Transverse colon (tissue), 4 donors: ENCODE results near the gene STN1. TPM values are rescaled to one million over a fixed set of nuclear protein-coding genes. Genes with fewer than 3 reads are reported as not detected.
A peak's percentile ranks its signal among the peaks of the same experiment; 100 is the strongest.

Experiments
- DNase-seq: peaks from one replicate; pipeline ENCODE4 v3.0.0-alpha.2; 2019
- H3K27ac ChIP-seq, 4 donors: fragments of 200-600 bp; sonication (generic); 2 replicates each; pipeline ENCODE4 v1.5.1; 2016 to 2018; ENCODE audit warnings: inconsistent platforms in 4 of 4
- H3K27me3 ChIP-seq: fragments of 200-600 bp; sonication (generic); 2 replicates; pipeline ENCODE4 v1.5.1; 2017; ENCODE audit warnings: inconsistent platforms
- H3K36me3 ChIP-seq, 4 donors: fragments of 200-600 bp; sonication (generic); 2 replicates each; pipeline ENCODE4 v1.5.1; 2017 to 2019; ENCODE audit warnings: inconsistent platforms in 4 of 4
- H3K4me1 ChIP-seq, 4 donors: fragments of 200-600 bp; sonication (generic); 2 replicates each; pipeline ENCODE4 v1.5.1; 2017 to 2020; ENCODE audit warnings: inconsistent platforms in 4 of 4
- H3K4me3 ChIP-seq, 4 donors: fragments of 200-600 bp; sonication (generic); 1 replicate in 1 of 4; 2 replicates in 3 of 4; pipeline versions ENCODE4 v1.5.1 to v1.6.1; 2017 to 2019; ENCODE audit warnings: inconsistent platforms in 4 of 4
- H3K9me3 ChIP-seq, 2 donors: fragments of 200-600 bp; sonication (generic); 2 replicates each; pipeline ENCODE4 v1.5.1; 2017 to 2019; ENCODE audit warnings: inconsistent platforms in 2 of 2
- EP300 ChIP-seq: sonication (generic); formaldehyde crosslinking; IDR thresholded peaks from one replicate; pipeline ENCODE4 v1.6.1; 2017; ENCODE audit warnings: antibody characterized with exemption, low read depth
- POLR2A ChIP-seq: fragments of 450-650 bp; IDR thresholded peaks from one replicate; pipeline ENCODE4 v1.6.1; 2016; ENCODE audit warnings: antibody characterized with exemption, mild to moderate bottlenecking, moderate library complexity
- POLR2AphosphoS5 ChIP-seq, 3 donors: sonication (generic); formaldehyde crosslinking; IDR thresholded peaks; one replicate each; pipeline ENCODE4 v1.6.1; 2016; ENCODE audit warnings: antibody characterized with exemption in 3 of 3
- WGBS, 2 donors: methylation state at CpG; one replicate each; pipeline ENCODE4 v1.1.5; 2018; ENCODE audit warnings: low coverage in 1 of 2; 5-methylcytosine and 5-hydroxymethylcytosine counted together
- in situ Hi-C, 4 donors: fragments of 200-750 bp; cut with MboI; loops; one replicate each; pipeline versions ENCODE4 v1.15.0 to v1.15.1; 2017; ENCODE audit warnings: low sequenced_read_pairs in 3 of 4, low pct_ligation_motif_present in 1 of 4, low pct_unique_long_range_greater_than_20kb in 1 of 4
- intact Hi-C: fragments of 100-400 bp; cut with DNase I; formaldehyde crosslinking; loops from one replicate; pipeline ENCODE4 v1.15.1; 2023; ENCODE audit warnings: low total_unique reads
- total RNA-seq, 4 donors: library from RNA; depleted of rRNA; stranded (reverse); fragments of >200 nt; gene quantifications; one replicate each; pipeline ENCODE4 v1.1.0, GENCODE V29; 2016
- TF ChIP-seq, protein P1 (sequence below), 5 experiments: fragments of 200-600 bp in 3 of 5; fragments of 450-650 bp in 2 of 5; sonication (generic) in 3 of 5; IDR thresholded peaks; 1 replicate in 2 of 5; 2 replicates in 3 of 5; pipeline ENCODE4 v1.5.1; 2016 to 2017; ENCODE audit warnings: antibody characterized with exemption in 5 of 5, inconsistent platforms in 3 of 5, mild to moderate bottlenecking in 2 of 5, moderate library complexity in 1 of 5

STN1 gene, protein sequence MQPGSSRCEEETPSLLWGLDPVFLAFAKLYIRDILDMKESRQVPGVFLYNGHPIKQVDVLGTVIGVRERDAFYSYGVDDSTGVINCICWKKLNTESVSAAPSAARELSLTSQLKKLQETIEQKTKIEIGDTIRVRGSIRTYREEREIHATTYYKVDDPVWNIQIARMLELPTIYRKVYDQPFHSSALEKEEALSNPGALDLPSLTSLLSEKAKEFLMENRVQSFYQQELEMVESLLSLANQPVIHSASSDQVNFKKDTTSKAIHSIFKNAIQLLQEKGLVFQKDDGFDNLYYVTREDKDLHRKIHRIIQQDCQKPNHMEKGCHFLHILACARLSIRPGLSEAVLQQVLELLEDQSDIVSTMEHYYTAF
- 10 to 100 TPM; 20.8 to 31.8 (median 26.4) TPM for total RNA-seq

DNA sequence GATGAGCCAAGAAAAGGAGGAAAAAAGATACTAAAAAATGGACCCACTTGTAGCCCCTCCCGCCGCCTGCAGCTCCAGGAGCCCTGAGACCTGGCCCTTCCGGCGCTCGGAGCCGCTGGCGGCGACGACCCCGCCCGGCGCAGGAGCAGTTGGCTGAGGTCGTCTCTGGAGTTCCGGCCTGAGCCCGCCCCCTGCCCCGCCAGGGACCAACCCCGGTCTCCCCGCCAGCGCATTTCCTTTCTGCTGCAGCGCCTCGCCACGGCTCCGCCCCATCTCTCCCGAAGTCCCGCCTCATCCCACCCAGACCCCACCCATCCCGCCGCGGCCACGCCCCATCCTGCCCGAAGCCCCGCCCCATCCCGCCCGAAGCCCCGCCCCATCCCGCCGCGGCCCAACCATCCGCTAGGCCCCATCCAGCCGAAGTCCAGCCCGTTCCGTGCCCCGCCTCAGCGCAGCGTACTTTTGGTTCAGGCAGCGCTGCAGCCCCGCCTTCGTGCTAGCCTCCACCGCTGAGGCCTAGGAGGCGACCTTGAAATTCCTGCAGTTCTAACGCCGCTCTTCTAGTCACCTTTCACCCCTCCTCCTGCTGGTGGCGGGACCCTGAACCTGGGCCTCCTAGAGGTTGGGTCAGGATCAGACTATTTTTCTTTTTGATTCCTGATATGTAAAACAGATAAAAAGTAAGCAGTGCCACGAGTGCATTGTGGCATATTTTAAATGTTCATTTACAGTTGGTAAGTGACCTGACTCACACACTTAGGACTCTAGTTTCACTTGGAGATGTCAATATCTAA, at the start of gene STN1:
Gene STN1, minus strand, starts transcription at position 132 of the 794 bp plus-strand sequence. CDS start 590 bp downstream, outside the sequence.
- Histone ChIP-seq H3K4me3 (peak within 1 kb of the TSS; percentile 45 to 83 (median 62)), H3K27me3 (no peaks in the 10 kb centered on the region), H3K36me3 (no peaks in the 10 kb centered on the region), H3K27ac (peak within 1 kb of the TSS; percentile 90 to 99 (median 96)), H3K9me3 (no peaks in the 10 kb centered on the region), H3K4me1 (peaks cover 9 to 53% (median 32%) of the 10 kb centered on the region in 4 donors)
- peak; percentile 99 for TF ChIP-seq POLR2A
- TF ChIP-seq POLR2AphosphoS5 (IDR thresholded peaks at IDR 0.05), result peak; percentile 95 to 98 (median 97)
- TF ChIP-seq EP300, result no peak
- TF ChIP-seq, protein P1, sequence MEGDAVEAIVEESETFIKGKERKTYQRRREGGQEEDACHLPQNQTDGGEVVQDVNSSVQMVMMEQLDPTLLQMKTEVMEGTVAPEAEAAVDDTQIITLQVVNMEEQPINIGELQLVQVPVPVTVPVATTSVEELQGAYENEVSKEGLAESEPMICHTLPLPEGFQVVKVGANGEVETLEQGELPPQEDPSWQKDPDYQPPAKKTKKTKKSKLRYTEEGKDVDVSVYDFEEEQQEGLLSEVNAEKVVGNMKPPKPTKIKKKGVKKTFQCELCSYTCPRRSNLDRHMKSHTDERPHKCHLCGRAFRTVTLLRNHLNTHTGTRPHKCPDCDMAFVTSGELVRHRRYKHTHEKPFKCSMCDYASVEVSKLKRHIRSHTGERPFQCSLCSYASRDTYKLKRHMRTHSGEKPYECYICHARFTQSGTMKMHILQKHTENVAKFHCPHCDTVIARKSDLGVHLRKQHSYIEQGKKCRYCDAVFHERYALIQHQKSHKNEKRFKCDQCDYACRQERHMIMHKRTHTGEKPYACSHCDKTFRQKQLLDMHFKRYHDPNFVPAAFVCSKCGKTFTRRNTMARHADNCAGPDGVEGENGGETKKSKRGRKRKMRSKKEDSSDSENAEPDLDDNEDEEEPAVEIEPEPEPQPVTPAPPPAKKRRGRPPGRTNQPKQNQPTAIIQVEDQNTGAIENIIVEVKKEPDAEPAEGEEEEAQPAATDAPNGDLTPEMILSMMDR (IDR thresholded peaks at IDR 0.05), result peak in 2 of 5 experiments; percentile 32 to 33
- intact Hi-C loops, result loop anchor here (2.0 kb wide), 1 partner anchor 49 kb away; the partner anchor contains the start of gene SLK
- in situ Hi-C loops, result loop anchor here in 1 of 4 donors (10.0 kb wide), 2 partner anchors 47 to 207 kb away; partner anchors contain the start of genes SFR1 and SLK
- DNase-seq, result peak; percentile 98
- WGBS, 2 donors, result 1 to 4% methylated on average over 5 to 53 of the region's 53 CpGs

DNA sequence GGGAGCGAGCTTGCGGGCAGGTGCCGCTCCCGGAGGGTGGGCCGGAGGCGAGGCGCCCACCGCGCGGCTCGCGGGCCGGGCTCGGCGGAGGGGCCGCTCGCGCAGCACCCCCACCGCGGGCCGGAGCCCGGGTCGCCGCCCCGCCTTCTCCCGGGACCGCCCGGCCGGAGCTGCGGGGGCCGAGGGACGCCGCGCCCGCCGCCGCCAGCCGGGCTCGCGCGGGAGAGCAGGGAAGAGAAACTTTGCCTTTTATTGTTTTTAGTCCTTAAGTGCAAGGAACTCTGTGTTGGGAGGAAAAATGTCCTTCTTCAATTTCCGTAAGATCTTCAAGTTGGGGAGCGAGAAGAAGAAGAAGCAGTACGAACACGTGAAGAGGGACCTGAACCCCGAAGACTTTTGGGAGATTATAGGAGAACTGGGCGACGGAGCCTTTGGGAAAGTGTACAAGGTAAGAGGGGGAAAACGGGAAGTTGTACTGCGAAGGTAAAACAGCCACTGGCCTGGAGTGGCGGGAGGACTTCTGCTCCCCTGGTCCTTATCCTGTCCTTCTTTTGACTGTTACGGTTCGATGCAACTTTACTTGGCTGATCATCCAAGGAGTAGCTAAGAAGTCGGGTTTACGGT, 49.6 kb upstream of the STN1 start:
- Histone ChIP-seq H3K4me1 (peaks cover 0 to 41% (median 31%) of the 10 kb centered on the region in 4 donors), H3K27ac (peak overlapping the region; percentile 98 to 99 (median 98)), H3K36me3 (no peaks in the 10 kb centered on the region), H3K27me3 (no peaks in the 10 kb centered on the region), H3K9me3 (no peaks in the 10 kb centered on the region), H3K4me3 (peak overlapping the region; percentile 83 to 96 (median 94))
- in situ Hi-C loops, result loop anchor here in 1 of 4 donors (10.0 kb wide), 1 partner anchor 53 kb away; the partner anchor contains the start of gene STN1
- TF ChIP-seq POLR2A, result no peak
- TF ChIP-seq, protein P1 (IDR thresholded peaks at IDR 0.05), result peak in 1 of 5 experiments; percentile 20
- peak in 1 of 3 donors; percentile 24 for TF ChIP-seq POLR2AphosphoS5 (IDR thresholded peaks at IDR 0.05)
- no peak for TF ChIP-seq EP300
- WGBS, 2 donors, result 0 to 1% methylated on average over 9 to 41 of the region's 55 CpGs
- DNase-seq, result peak; percentile 32
- intact Hi-C loops, result loop anchor here (2.0 kb wide), 2 partner anchors 49 to 79 kb away; partner anchors contain the start of gene STN1

DNA sequence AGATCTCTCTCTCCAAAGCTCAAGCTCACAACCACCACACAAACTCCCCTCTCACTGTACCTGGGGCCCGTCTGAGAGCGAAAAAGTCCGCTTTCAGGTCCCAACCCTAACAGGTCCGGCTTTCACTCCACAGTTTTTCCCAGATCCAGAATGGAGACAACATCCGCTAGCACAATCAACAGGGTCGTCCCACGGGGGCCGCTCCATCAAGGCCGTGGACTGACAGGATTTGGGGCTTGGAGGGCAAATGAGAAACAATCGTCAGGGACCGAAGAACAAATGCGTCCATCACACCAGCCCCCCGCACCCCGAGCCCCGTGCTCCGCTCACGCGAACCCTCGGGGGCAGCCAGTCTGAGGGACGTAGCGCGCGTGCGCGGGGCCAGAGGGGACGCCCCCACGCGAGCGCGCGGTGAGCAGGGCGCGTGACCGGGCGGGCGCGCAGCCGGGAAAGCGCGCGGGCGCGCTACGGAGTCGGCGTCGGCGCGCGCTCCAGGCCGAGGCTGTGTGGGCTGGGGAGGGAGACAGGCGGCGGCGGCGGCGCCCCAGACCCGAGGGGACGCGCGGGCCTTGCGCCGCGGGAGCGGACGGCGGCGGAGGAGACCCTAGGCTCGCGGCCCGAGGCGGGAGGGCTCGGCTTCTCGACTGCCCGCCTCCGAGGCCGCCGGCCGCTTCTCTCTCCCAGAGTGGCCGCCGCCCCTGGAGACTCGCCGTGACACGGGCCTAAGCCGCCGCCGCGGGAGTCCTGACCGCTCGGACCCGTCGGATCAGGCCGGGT, 48.9 kb upstream of the STN1 start, which contains the start of gene SLK:
Gene SLK, plus strand, starts transcription at position 470 of the 777 bp plus-strand sequence. CDS start 606 bp downstream, outside the sequence.
- Histone ChIP-seq H3K27me3 (no peaks in the 10 kb centered on the region), H3K4me3 (peak within 1 kb of the TSS; percentile 83 to 96 (median 94)), H3K9me3 (no peaks in the 10 kb centered on the region), H3K27ac (peak within 1 kb of the TSS; percentile 98 to 99 (median 98)), H3K4me1 (peaks cover 0 to 37% (median 29%) of the 10 kb centered on the region in 4 donors), H3K36me3 (no peaks in the 10 kb centered on the region)
- peak; percentile 79 to 95 (median 91) for TF ChIP-seq POLR2AphosphoS5 (IDR thresholded peaks at IDR 0.05)
- peak; percentile 72 for TF ChIP-seq POLR2A
- no peak for TF ChIP-seq EP300
- TF ChIP-seq, protein P1 (IDR thresholded peaks at IDR 0.05), result no peak
- in situ Hi-C loops (loop anchor here in 1 of 4 donors (10.0 kb wide), 1 partner anchor 52 kb away; the partner anchor contains the start of gene STN1), intact Hi-C loops (loop anchor here (2.0 kb wide), 2 partner anchors 48 to 78 kb away; partner anchors contain the start of gene STN1)
- DNase-seq, result peak; percentile 85
- WGBS, 2 donors, result 1% methylated on average over 79 of the region's 92 CpGs; no CpG with 5 or more reads in 1 of the 2 donors
